Psoas muscle (tissue), 8 donors: ENCODE data around the gene SH3GLB2. TPM values are rescaled to one million over a fixed set of nuclear protein-coding genes. Genes with fewer than 3 reads are reported as not detected.
A peak's percentile ranks its signal among the peaks of the same experiment; 100 is the strongest.

ENCODE experiments used
- ATAC-seq, 4 donors: fragments of 200-7000 bp; cut with Tn5 transposase; one replicate each; pipeline ENCODE4 v1.9.1; 2020; ENCODE audit warnings: moderate library complexity in 3 of 4, mild to moderate bottlenecking in 2 of 4
- DNase-seq, 2 donors: peaks; one replicate each; pipeline ENCODE4 v3.0.0-alpha.2; 2020
- H3K27ac ChIP-seq: fragments of 200-600 bp; one replicate; pipeline ENCODE4 v1.8.0; 2022
- H3K27me3 ChIP-seq, 3 donors: fragments of 200-600 bp in 1 of 3; one replicate each; pipeline versions ENCODE4 v1.6.1 to v1.8.0; 2013 to 2022; ENCODE audit warnings: low read length in 2 of 3, mild to moderate bottlenecking in 2 of 3, moderate library complexity in 1 of 3; ENCODE audit not compliant: insufficient read depth in 3 of 3
- H3K36me3 ChIP-seq, 2 donors: fragments of 200-600 bp in 1 of 2; one replicate each; pipeline versions ENCODE4 v1.6.1 to v1.8.0; 2013 to 2022; ENCODE audit warnings: low read depth in 1 of 2, mild to moderate bottlenecking in 1 of 2, moderate library complexity in 1 of 2; ENCODE audit not compliant: insufficient read depth in 1 of 2
- H3K4me1 ChIP-seq: fragments of 200-600 bp; one replicate; pipeline ENCODE4 v1.8.0; 2022
- H3K4me3 ChIP-seq: fragments of 200-600 bp; one replicate; pipeline ENCODE4 v1.8.0; 2022; ENCODE audit warnings: mild to moderate bottlenecking
- H3K9me3 ChIP-seq: fragments of 200-600 bp; one replicate; pipeline ENCODE4 v1.8.0; 2022
- WGBS, 3 donors: extraction: QIAGEN DNeasy Blood & Tissue Kit; methylation state at CpG; one replicate each; pipeline versions ENCODE4 v1.1.6 to v1.1.7; 2013; 5-methylcytosine and 5-hydroxymethylcytosine counted together
- intact Hi-C, 2 donors: fragments of 100-400 bp; cut with DNase I; formaldehyde crosslinking; loops; one replicate each; pipeline versions ENCODE4 v1.11.0 to v1.14.2; 2022
- polyA plus RNA-seq, 3 donors: library from polyadenylated mRNA; stranded (reverse); fragments of 200-250 nt; gene quantifications; one replicate each; pipeline ENCODE4 v1.2.3, GENCODE V29; 2013
- total RNA-seq, 4 donors: library from RNA; stranded (reverse); fragmentation: NEBNext Ultra II Directional in 2 of 4; extraction: Animal tissue kit (Norgen Biotek cat#: 25700) in 2 of 4; gene quantifications; one replicate each; pipeline versions ENCODE4 v1.2.1 to v1.2.4, GENCODE V29; 2021 to 2023
- TF ChIP-seq, protein P1 (sequence below): fragments of 200-600 bp; IDR thresholded peaks from one replicate; pipeline ENCODE4 v1.8.0; 2022; ENCODE audit warnings: antibody characterized with exemption
- donor health status: healthy with polysubstance abuse.
- donor health status: DM: no; HTN: no; CAD: no; lungs with moderate emphysema.
- donor health status: Bipolar disorder and iron deficiency.
- donor health status: healthy.
- donor health status: DM: yes; HTN: yes; CAD: no.
- donor health status: DM: no; HTN: no; CAD: no.
- donor health status: DM: no; HTN: no; CAD: no.
- donor health status: DM: yes; HTN: yes; CAD: no.

SH3GLB2 gene
- total and polyA plus RNA-seq, 7 donors: 22.2 to 56.8 (median 33.8) TPM

GRCh38 chr9:129022037-129022436 lies 6.1 kb downstream of the SH3GLB2 start:
- 72 to 83% (median 76%) methylated on average over 9 of the region's 9 CpGs for WGBS, 3 donors
- DNase-seq: no peak
- intact Hi-C loops: no loop called here
- TF ChIP-seq, protein P1, sequence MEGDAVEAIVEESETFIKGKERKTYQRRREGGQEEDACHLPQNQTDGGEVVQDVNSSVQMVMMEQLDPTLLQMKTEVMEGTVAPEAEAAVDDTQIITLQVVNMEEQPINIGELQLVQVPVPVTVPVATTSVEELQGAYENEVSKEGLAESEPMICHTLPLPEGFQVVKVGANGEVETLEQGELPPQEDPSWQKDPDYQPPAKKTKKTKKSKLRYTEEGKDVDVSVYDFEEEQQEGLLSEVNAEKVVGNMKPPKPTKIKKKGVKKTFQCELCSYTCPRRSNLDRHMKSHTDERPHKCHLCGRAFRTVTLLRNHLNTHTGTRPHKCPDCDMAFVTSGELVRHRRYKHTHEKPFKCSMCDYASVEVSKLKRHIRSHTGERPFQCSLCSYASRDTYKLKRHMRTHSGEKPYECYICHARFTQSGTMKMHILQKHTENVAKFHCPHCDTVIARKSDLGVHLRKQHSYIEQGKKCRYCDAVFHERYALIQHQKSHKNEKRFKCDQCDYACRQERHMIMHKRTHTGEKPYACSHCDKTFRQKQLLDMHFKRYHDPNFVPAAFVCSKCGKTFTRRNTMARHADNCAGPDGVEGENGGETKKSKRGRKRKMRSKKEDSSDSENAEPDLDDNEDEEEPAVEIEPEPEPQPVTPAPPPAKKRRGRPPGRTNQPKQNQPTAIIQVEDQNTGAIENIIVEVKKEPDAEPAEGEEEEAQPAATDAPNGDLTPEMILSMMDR: no peak
- ATAC-seq: no peak
- peak overlapping the region; percentile 88 for H3K27ac ChIP-seq
- peaks cover 0 to 35% of the 10 kb centered on the region in 2 donors for H3K36me3 ChIP-seq
- H3K4me1 ChIP-seq: peaks cover 22% of the 10 kb centered on the region
- H3K4me3 ChIP-seq: no peak overlapping the region
- no peaks in the 10 kb centered on the region for H3K9me3 ChIP-seq
- no peaks in the 10 kb centered on the region for H3K27me3 ChIP-seq

- TF ChIP-seq, protein P1: no peak
- no peak for DNase-seq
- no peaks in the 10 kb centered on the region for H3K9me3 ChIP-seq
- intact Hi-C loops: no loop called here
- H3K4me1 ChIP-seq: peaks cover 14% of the 10 kb centered on the region
- WGBS, 3 donors: 58 to 67% (median 63%) methylated on average over 8 of the region's 8 CpGs
- H3K27ac ChIP-seq: peak overlapping the region; percentile 23
- no peaks in the 10 kb centered on the region for H3K27me3 ChIP-seq
- H3K36me3 ChIP-seq: peaks cover 0 to 43% of the 10 kb centered on the region in 2 donors
- no peak for ATAC-seq
- H3K4me3 ChIP-seq: no peak overlapping the region
Measured at GRCh38 chr9:129021091-129021490, 7.0 kb downstream of the SH3GLB2 start.

- intact Hi-C loops: no loop called here
- Histone ChIP-seq H3K27me3 (no peaks in the 10 kb centered on the region), H3K4me1 (no peaks in the 10 kb centered on the region), H3K4me3 (no peak overlapping the region), H3K9me3 (no peaks in the 10 kb centered on the region), H3K36me3 (peaks cover 0 to 94% of the 10 kb centered on the region in 2 donors), H3K27ac (no peak overlapping the region)
- TF ChIP-seq, protein P1: no peak
- ATAC-seq (no peak), DNase-seq (no peak)
- WGBS, 3 donors: 87 to 90% (median 90%) methylated on average over 8 of the region's 8 CpGs
Measured at GRCh38 chr9:129014608-129015007, 13.5 kb downstream of the SH3GLB2 start.

- WGBS, 3 donors: 84 to 96% (median 92%) methylated on average over 11 of the region's 11 CpGs
- TF ChIP-seq, protein P1: no peak
- H3K27me3 ChIP-seq: no peaks in the 10 kb centered on the region
- DNase-seq (no peak), ATAC-seq (no peak)
- intact Hi-C loops: no loop called here
- H3K4me1 ChIP-seq: no peaks in the 10 kb centered on the region
- H3K4me3 ChIP-seq: no peak overlapping the region
- no peaks in the 10 kb centered on the region for H3K9me3 ChIP-seq
- H3K27ac ChIP-seq: no peak overlapping the region
- peaks cover 0 to 96% of the 10 kb centered on the region in 2 donors for H3K36me3 ChIP-seq
Measured at GRCh38 chr9:129014124-129014523, 14.0 kb downstream of the SH3GLB2 start.

DNA sequence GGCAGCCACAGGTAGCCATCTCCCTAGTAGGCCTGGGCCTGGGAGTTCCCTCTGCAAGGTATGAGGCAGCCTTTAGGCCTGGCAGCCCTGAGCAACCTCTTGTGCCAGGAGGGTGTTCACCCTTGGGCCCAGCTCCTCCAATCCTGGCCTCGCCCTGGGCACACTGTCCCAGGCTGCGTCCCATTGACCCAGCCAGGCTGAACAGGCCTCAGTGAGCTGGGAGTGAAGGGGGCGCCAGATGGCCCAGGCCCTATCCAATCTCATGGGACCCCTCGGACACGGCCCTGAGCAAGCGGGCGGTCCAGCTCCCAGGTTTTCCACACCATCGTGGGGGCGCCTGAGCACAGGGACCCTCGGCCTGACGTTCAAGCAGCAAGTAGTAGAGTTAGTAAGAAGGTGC lies 14.5 kb downstream of the SH3GLB2 start:
- DNase-seq: no peak
- no peak overlapping the region for H3K4me3 ChIP-seq
- no peak overlapping the region for H3K27ac ChIP-seq
- intact Hi-C loops: no loop called here
- peak in 3 of 4 donors; percentile 9 to 75 (median 19) for ATAC-seq
- 86 to 92% (median 90%) methylated on average over 11 of the region's 11 CpGs for WGBS, 3 donors
- H3K36me3 ChIP-seq: peaks cover 0 to 96% of the 10 kb centered on the region in 2 donors
- H3K4me1 ChIP-seq: no peaks in the 10 kb centered on the region
- H3K9me3 ChIP-seq: no peaks in the 10 kb centered on the region
- TF ChIP-seq, protein P1: no peak
- no peaks in the 10 kb centered on the region for H3K27me3 ChIP-seq
